ENCODE data around the gene INSIG1.

The INSIG1 gene

GRCh38 chr7:155300641-155301452 lies 3.2 kb downstream of the INSIG1 start (continued):
- no peak for TF ChIP-seq ZNF18 (tag by site-specific recombination; IDR thresholded peaks at IDR 0.05)
- no peak for TF ChIP-seq ZNF266 (tag by site-specific recombination; IDR thresholded peaks at IDR 0.05; ENCODE audit: low read depth)
- no peak for TF ChIP-seq ZNF354C (tag by site-specific recombination; IDR thresholded peaks at IDR 0.05; ENCODE audit: borderline replicate concordance, low read depth)

GRCh38 chr7:155303039-155303593 lies 5.4 kb downstream of the INSIG1 start:
- ChIA-PET POLR2A (interaction anchor here (0.7 kb wide), 2 partner anchors 74 to 136 kb away, joined by 3 to 4 read pairs; no protein-coding TSS in a partner anchor), CTCF (interaction anchor here (0.6 to 1.1 kb wide), 2 partner anchors 42 to 112 kb away, joined by 3 to 7 read pairs; no protein-coding TSS in a partner anchor)
- TF ChIP-seq ZNF768 (tag by site-specific recombination; IDR thresholded peaks at IDR 0.05) (no peak), ZNF513 (tag by site-specific recombination; IDR thresholded peaks at IDR 0.05) (no peak), ZBTB26 (tag by site-specific recombination; optimal IDR thresholded peaks at IDR 0.05) (no peak)
- Histone ChIP-seq H3K9me3 (ENCODE audit: control insufficient read depth, insufficient read depth, low read depth, low read length) (no peaks in the 10 kb centered on the region), H3K4me3 (ENCODE audit: low read depth, low read length) (no peak overlapping the region), H3K27ac (ENCODE audit: extremely low read depth, low read depth, low read length) (no peak overlapping the region), H3K4me1 (ENCODE audit: control insufficient read depth, insufficient read depth, low read length) (peaks cover 3% of the 10 kb centered on the region; the same call in 1 of the 2 replicates), H3K36me3 (ENCODE audit: control insufficient read depth in 2 of 2, insufficient read depth in 1 of 2, low read length in 2 of 2) (peaks cover 18 to 50% of the 10 kb centered on the region in 2 experiments)

GRCh38 chr7:155303897-155304296 lies 6.2 kb downstream of the INSIG1 start:
- TF ChIP-seq ZNF791 (tag by site-specific recombination; IDR thresholded peaks at IDR 0.05): no peak
- CTCF ChIA-PET: interaction anchor here (0.6 kb wide), 1 partner anchor 93 kb away, joined by 3 read pairs; no protein-coding TSS in a partner anchor
- peaks cover 18 to 58% of the 10 kb centered on the region in 2 experiments for H3K36me3 ChIP-seq (ENCODE audit: control insufficient read depth in 2 of 2, insufficient read depth in 1 of 2, low read length in 2 of 2)
- no peaks in the 10 kb centered on the region for H3K9me3 ChIP-seq (ENCODE audit: control insufficient read depth, insufficient read depth, low read depth, low read length)
- peaks cover 3% of the 10 kb centered on the region; the same call in 1 of the 2 replicates for H3K4me1 ChIP-seq (ENCODE audit: control insufficient read depth, insufficient read depth, low read length)
- POLR2A ChIA-PET: interaction anchor here (0.7 kb wide), 2 partner anchors 74 to 137 kb away, joined by 3 to 4 read pairs; no protein-coding TSS in a partner anchor
- H3K4me3 ChIP-seq (ENCODE audit: low read depth, low read length): no peak overlapping the region
- no peak overlapping the region for H3K27ac ChIP-seq (ENCODE audit: extremely low read depth, low read depth, low read length)

GRCh38 chr7:155305231-155305904 lies 7.7 kb downstream of the INSIG1 start:
- Histone ChIP-seq H3K4me3 (ENCODE audit: low read depth, low read length) (no peak overlapping the region), H3K9me3 (ENCODE audit: control insufficient read depth, insufficient read depth, low read depth, low read length) (no peaks in the 10 kb centered on the region), H3K36me3 (ENCODE audit: control insufficient read depth in 2 of 2, insufficient read depth in 1 of 2, low read length in 2 of 2) (peaks cover 22 to 68% of the 10 kb centered on the region in 2 experiments), H3K27ac (ENCODE audit: extremely low read depth, low read depth, low read length) (no peak overlapping the region), H3K4me1 (ENCODE audit: control insufficient read depth, insufficient read depth, low read length) (no peaks in the 10 kb centered on the region)
- POLR2A ChIA-PET: interaction anchor here (0.5 kb wide), 1 partner anchor 43 kb away, joined by 3 read pairs; no protein-coding TSS in a partner anchor
- CTCF ChIA-PET: no interaction called here
- TF ChIP-seq ZFP3 (tag by site-specific recombination; IDR thresholded peaks at IDR 0.05; ENCODE audit: low read depth): no peak
- TF ChIP-seq ZNF416 (tag by site-specific recombination; IDR thresholded peaks at IDR 0.05): no peak
- no peak for TF ChIP-seq MEIS1 (CRISPR knock-in tag; IDR thresholded peaks at IDR 0.05; ENCODE audit: borderline replicate concordance)
- TF ChIP-seq ZNF560 (tag by site-specific recombination; IDR thresholded peaks at IDR 0.05; ENCODE audit: borderline replicate concordance): no peak
- no peak for TF ChIP-seq EGR2 (tag by site-specific recombination; IDR thresholded peaks at IDR 0.05; ENCODE audit: low read depth)
- no peak for TF ChIP-seq GLI2 (tag by site-specific recombination; IDR thresholded peaks at IDR 0.05; ENCODE audit: borderline replicate concordance, low read depth)
- TF ChIP-seq ZNF580 (tag by site-specific recombination; IDR thresholded peaks at IDR 0.05): no peak
- no peak for TF ChIP-seq GLIS1 (tag by site-specific recombination; IDR thresholded peaks at IDR 0.05)
- no peak for TF ChIP-seq ZBTB7A (tag by site-specific recombination; IDR thresholded peaks at IDR 0.05; ENCODE audit: low read depth)
- no peak for TF ChIP-seq ZNF473 (tag by site-specific recombination; IDR thresholded peaks at IDR 0.05)
- TF ChIP-seq ZFHX2 (tag by site-specific recombination; conservative IDR thresholded peaks at IDR 0.05): no peak
- TF ChIP-seq ZBTB49 (tag by site-specific recombination; IDR thresholded peaks at IDR 0.05; ENCODE audit: low read depth): no peak
